ENCODE data around the gene BMERB1.

The BMERB1 gene

GRCh38 chr16:15487336-15488284 is 53.2 kb downstream of the BMERB1 start:
- no peak for TF ChIP-seq CTCF (IDR thresholded peaks at IDR 0.05)

- no peak for TF ChIP-seq CTCF (IDR thresholded peaks at IDR 0.05)
Observed at GRCh38 chr16:15489016-15489415, 54.6 kb downstream of the BMERB1 start.

GRCh38 chr16:15490123-15490711 is 55.8 kb downstream of the BMERB1 start:
- no peak for TF ChIP-seq CTCF (IDR thresholded peaks at IDR 0.05)

- no peak for TF ChIP-seq CTCF (IDR thresholded peaks at IDR 0.05)
Observed at GRCh38 chr16:15491411-15491810, 57.0 kb downstream of the BMERB1 start.

- TF ChIP-seq CTCF (IDR thresholded peaks at IDR 0.05): no peak
Observed at GRCh38 chr16:15492091-15492740, 57.8 kb downstream of the BMERB1 start.

GRCh38 chr16:15493466-15494180 is 59.2 kb downstream of the BMERB1 start:
- TF ChIP-seq CTCF (IDR thresholded peaks at IDR 0.05): no peak

- no peak for TF ChIP-seq CTCF (IDR thresholded peaks at IDR 0.05)
Observed at GRCh38 chr16:15494236-15494635, 59.8 kb downstream of the BMERB1 start.
